GM10248 (cell line): ENCODE data around the gene SLIT3.

Source experiments
- CTCF ChIA-PET: fragments of 300-600 bp; sonication (Branson Sonifier 250); formaldehyde crosslinking; extraction: SDS; loops from one replicate; lab custom pipeline; 2021; ENCODE audit warnings: antibody characterized with exemption; lab: Yijun Ruan, JAX
- POLR2A ChIA-PET: fragments of 350-650 bp; sonication (Branson Sonifier 250); formaldehyde crosslinking; extraction: SDS; loops from one replicate; lab custom pipeline; 2020; ENCODE audit warnings: antibody characterized with exemption; lab: Yijun Ruan, JAX
- DNase-seq: peaks from one replicate; pipeline ENCODE4 v3.0.0; 2012; ENCODE audit errors: extremely low spot score
- CTCF ChIP-seq: IDR thresholded peaks from 2 replicates; pipeline ENCODE4 v1.5.1; 2012; ENCODE audit warnings: mild to moderate bottlenecking, low read depth; ENCODE audit errors: extremely low read depth, missing control alignments, control extremely low read depth

The SLIT3 gene

DNA sequence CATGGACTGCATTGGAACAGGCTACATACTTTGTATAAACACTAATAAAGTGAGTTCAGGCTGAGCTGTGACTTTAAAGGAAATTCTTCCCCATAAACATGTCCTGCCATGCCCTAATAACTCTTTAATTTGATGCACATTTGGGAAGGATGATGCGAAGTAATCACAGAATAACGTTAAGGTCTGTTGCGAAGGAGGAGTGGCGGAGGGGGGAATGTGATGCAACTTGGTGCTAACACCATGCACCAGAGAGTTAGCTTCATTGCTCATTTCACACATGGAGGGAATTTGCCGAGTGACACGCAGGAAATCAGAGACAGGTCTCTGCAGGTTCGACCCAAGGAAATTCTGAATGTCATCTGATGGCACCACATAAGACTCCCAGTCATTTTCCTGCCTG, 32.9 kb downstream of the SLIT3 start:
- POLR2A ChIA-PET: no interaction called here
- DNase-seq: no peak
- CTCF ChIA-PET: interaction anchor here (0.7 kb wide), 1 partner anchor 24 kb away, joined by 3 read pairs; no protein-coding TSS in a partner anchor
- no peak for TF ChIP-seq CTCF

DNA sequence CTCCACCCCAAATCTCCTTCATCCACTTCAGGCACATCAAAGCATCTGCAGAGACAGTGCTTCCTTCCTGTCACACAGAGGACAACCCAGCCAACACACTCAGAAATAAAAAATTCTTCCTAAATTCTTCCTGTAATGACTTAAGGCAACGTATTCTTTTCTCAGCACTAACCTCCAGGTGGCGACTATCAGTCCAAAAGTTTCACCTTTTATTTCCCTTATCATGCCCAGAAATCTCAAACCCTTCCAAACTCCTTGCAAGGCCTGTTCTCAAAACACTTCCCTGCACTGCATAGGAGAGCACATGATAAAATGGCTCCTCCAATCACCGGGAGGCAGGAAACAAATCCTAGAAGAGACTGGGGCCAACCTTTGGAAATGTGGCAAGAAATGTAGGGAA, 35.1 kb downstream of the SLIT3 start:
- ChIA-PET POLR2A (no interaction called here), CTCF (no interaction called here)
- DNase-seq: no peak
- peak; percentile 4 for TF ChIP-seq CTCF

- CTCF ChIA-PET: no interaction called here
- no peak for DNase-seq
- no peak for TF ChIP-seq CTCF
- POLR2A ChIA-PET: no interaction called here
These were observed 37.3 kb downstream of the SLIT3 start for GRCh38 chr5:169263591-169263990.

DNA sequence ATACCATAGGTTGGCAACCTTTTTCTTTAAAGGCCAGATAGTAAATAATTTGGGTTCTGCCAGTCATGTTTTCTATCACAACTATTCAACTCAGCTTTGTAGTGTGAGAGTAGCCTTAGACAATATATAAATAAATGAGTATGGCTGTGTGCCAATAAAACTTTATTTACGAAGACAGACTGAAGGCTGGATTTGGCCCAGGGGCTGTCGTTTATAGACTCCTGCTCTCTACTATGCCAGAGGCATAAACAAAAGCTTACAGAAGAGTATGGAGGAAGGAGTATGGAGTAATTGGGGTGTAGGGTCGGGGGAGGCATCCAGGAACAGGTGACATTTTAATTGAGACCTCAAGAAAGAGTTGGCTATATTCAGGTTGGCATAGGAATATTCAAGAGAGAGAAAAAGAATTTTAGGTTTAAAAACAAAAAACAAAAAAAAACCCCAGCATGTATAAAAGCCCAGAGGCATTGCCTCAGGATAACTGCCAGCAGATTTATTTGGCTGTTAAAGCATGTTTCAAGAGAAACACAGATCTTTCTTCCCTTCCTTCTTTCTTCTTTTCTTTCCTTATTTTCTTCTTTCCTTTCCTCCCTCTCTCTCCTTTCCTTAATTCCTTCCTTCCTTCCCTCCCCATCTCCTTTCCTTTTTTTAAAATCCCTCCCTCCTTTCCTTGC, 39.9 kb downstream of the SLIT3 start:
- no peak for TF ChIP-seq CTCF
- no peak for DNase-seq
- CTCF ChIA-PET: interaction anchor here (1.1 kb wide), 1 partner anchor 10 kb away, joined by 3 read pairs; no protein-coding TSS in a partner anchor
- POLR2A ChIA-PET: no interaction called here

DNA sequence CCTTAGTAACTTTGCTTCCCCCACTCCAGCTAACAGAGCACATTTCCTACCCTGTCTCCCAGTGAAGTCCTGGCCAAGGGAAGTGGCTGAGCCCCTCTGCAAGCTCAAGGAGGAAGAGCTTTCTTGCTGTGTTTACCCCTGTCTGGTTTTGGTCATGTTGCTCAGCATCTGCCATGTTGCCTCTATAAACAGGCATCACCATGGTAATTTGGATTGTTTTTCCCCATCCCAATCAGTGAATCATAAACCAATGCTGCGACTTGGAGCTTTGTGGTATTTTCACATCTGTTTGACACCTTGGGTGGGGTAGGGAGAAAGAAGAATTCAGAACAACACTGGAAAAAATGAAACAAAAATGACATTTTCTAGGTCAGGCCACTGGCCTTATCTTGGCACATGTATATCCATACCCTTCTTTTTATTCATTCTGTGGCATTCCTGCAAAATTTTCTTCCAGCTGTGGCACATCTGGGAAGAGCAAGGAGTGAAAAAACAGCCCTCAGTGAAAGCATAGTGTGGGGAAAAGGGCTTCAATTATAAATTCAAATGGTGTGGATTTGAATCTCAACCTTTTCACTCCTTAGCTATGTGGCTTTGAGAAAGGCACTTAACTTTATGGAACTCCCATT, 42.5 kb downstream of the SLIT3 start:
- TF ChIP-seq CTCF: no peak
- POLR2A ChIA-PET: no interaction called here
- DNase-seq: no peak
- CTCF ChIA-PET: no interaction called here

DNA sequence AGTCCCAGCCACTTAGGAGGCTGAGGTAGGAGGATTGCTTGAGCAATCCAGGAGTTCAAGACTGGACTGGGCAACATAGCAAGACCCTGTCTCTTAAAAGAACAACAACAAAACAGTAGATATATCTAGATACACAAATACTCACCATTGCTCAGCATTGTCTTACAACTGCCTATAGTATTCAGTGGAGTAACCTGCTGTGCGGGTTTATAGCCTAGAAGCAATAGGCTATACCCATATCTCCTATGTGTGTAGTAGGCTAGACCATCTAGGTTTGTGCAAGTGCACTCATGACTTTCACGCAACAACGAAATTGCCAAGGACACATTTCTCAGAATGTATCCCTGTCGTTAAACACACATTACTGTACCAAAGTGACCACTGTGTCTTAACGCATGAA, 44.7 kb downstream of the SLIT3 start:
- ChIA-PET POLR2A (no interaction called here), CTCF (no interaction called here)
- DNase-seq: no peak
- no peak for TF ChIP-seq CTCF
